Skeletal muscle satellite cell (primary cell): Measurements from ENCODE around the gene CEBPA. TPM values are rescaled to one million over a fixed set of nuclear protein-coding genes. Genes with fewer than 3 reads are reported as not detected.

Experiments
- H3K27me3 ChIP-seq: 2 replicates; pipeline ENCODE4 v1.7.0; 2013; ENCODE audit warnings: low read length; ENCODE audit not compliant: control insufficient read depth, insufficient read depth
- H3K36me3 ChIP-seq: 2 replicates; pipeline ENCODE4 v1.7.0; 2013; ENCODE audit warnings: mild to moderate bottlenecking, control low read depth, low read length; ENCODE audit not compliant: insufficient read depth
- H3K4me1 ChIP-seq: 2 replicates; pipeline ENCODE4 v1.7.0; 2013; ENCODE audit warnings: low read length; ENCODE audit not compliant: control insufficient read depth, insufficient read depth
- H3K4me2 ChIP-seq: 2 replicates; pipeline ENCODE4 v1.7.0; 2013; ENCODE audit warnings: mild to moderate bottlenecking, low read length
- H3K4me3 ChIP-seq: 2 replicates; pipeline ENCODE4 v1.7.0; 2013; ENCODE audit warnings: low read length
- H3K9ac ChIP-seq: 2 replicates; pipeline ENCODE4 v1.7.0; 2013; ENCODE audit warnings: mild to moderate bottlenecking, low read depth, low read length, moderate library complexity
- H3K9me3 ChIP-seq: replicated peaks from 2 replicates; pipeline ENCODE4 v1.7.0; 2013; ENCODE audit warnings: mild to moderate bottlenecking, control low read depth, low read length
- total RNA-seq: library from RNA; depleted of rRNA; stranded (reverse); fragments of >200 nt; gene quantifications from 2 replicates; pipeline ENCODE4 v1.2.3, GENCODE V29; 2012; rRNA removed

The CEBPA gene
- total RNA-seq = 0.44 and 0.51 TPM in 2 replicates

DNA sequence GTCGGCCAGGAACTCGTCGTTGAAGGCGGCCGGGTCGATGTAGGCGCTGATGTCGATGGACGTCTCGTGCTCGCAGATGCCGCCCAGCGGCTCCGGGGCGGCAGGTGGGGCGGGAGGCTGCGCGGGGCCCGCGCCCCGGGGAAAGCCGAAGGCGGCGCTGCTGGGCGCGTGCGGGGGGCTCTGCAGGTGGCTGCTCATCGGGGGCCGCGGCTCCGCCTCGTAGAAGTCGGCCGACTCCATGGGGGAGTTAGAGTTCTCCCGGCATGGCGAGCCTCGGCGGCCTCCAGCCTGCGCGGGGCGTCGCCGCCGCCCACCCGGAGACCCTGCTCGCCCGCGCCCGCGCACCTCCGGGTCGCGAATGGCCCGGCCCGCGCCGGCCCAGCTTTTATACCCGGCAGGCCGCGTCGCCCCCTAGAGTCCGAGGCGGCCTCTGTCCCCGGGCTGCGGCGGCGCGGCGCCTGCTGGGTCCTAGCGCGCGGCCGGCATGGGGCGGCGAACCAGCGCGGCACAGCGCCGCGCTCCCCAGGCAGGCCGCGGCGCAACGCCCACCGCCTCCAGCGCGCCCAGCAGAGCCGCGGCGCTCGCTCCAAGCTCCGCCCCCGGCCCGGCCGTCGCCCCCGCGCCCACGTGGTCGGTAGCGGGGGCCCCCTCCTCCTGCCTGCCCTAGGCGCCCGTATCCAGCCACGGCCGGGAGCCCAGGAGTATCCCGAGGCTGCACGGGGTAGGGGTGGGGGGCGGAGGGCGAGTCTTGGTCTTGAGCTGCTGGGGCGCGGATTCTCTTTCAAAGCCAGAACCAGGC lies at the start of gene CEBPA:
Gene CEBPA (minus strand): TSS at position 360 of the 799 bp plus-strand sequence. CDS start 120 bp downstream, at position 240.
- H3K27me3 ChIP-seq = peaks cover 85% of the 10 kb centered on the region
- no peaks in the 10 kb centered on the region for H3K36me3 ChIP-seq
- H3K9me3 ChIP-seq = no peaks in the 10 kb centered on the region
- H3K4me3 ChIP-seq = peak within 1 kb of the TSS; percentile 80
- H3K4me2 ChIP-seq = peak within 1 kb of the TSS; percentile 94
- peaks cover 6% of the 10 kb centered on the region for H3K4me1 ChIP-seq
- peak within 1 kb of the TSS; percentile 80 for H3K9ac ChIP-seq

DNA sequence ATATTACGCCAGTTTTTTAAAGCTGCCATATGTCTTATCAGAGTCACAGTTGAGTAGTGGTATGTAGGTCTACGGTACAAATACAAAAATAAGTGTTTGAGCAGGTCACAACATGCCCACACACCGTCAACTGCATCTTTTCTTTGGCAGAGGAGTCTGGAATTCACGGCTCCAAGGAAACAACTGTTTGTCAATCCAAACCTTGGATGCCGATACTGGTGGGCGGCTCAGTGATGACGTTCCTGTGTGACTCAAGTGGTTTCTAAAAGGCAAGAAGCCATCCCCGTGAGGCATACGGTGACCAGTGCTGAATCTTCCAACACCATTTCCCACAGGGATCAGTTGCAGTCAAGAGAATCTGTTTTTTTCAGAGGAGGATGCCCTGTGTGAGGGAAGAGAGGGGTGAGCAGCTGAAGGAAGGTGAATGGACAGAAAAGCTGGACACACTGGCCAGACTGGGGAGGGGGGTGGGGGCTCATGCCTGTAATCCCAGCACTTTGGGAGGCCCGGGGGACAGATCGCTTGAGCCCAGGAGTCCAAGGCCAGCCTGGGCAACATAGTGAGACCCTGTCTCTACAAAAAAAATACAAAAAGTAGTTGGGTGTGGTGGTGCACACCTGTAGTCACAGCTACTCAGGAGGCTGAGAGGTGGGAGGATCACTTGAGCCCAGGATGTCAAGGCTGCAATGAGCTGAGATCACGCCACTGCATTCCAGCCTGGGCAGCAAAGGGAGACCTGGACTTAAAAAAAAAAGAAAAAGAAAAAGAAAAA lies 48.4 kb upstream of the CEBPA start:
- peak overlapping the region; percentile 4 for H3K4me2 ChIP-seq
- peaks cover 4% of the 10 kb centered on the region for H3K4me1 ChIP-seq
- H3K36me3 ChIP-seq = no peaks in the 10 kb centered on the region
- no peak overlapping the region for H3K9ac ChIP-seq
- peaks cover 54% of the 10 kb centered on the region for H3K27me3 ChIP-seq
- no peaks in the 10 kb centered on the region for H3K9me3 ChIP-seq
- no peak overlapping the region for H3K4me3 ChIP-seq

DNA sequence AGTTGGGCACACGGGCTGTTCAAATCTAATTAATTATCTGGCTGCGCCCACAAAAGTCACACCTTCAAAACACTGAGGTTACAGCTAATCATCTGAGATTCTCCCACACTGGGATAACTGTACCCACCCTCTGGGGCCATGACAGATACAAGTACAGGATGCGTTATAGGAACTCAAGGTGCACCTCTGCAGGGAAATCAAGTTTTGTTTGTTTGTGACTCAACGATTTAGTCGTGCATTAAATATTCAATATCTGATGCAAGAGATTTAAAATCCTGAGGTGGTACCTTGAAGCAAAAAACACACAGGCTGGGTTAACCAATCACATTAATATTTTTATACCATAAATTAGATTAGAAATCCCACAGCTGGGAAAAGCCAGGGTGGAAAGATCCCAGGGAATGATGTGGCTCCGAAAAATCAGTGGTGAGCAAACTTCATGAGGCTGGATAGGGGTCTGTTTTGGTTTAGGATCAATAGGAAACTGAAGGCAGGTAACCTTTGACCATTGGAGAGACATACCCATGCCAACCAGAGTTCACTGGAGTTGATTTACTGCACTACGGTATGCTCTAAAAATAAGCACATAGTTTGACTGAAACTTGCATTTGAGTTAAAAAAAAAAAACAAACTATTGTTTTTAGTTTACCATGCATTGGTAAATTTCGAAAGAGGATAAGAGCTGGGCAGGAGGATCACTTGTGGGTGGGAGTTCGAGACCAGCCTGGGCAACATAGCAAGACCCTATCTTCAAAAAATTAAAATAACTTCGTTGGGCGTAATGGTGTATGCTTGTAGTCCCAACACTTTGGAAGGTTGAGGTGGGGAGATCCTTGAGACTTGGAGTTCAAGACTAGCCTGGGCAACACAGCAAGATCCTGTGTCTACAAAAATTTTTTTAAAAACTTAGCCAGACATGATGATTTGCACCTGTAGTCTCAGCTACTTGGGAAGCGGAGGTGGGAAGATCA lies 47.3 kb upstream of the CEBPA start:
- Histone ChIP-seq H3K4me1 (peaks cover 4% of the 10 kb centered on the region), H3K9ac (no peak overlapping the region), H3K36me3 (no peaks in the 10 kb centered on the region), H3K4me3 (no peak overlapping the region), H3K27me3 (peaks cover 64% of the 10 kb centered on the region), H3K4me2 (no peak overlapping the region), H3K9me3 (no peaks in the 10 kb centered on the region)

DNA sequence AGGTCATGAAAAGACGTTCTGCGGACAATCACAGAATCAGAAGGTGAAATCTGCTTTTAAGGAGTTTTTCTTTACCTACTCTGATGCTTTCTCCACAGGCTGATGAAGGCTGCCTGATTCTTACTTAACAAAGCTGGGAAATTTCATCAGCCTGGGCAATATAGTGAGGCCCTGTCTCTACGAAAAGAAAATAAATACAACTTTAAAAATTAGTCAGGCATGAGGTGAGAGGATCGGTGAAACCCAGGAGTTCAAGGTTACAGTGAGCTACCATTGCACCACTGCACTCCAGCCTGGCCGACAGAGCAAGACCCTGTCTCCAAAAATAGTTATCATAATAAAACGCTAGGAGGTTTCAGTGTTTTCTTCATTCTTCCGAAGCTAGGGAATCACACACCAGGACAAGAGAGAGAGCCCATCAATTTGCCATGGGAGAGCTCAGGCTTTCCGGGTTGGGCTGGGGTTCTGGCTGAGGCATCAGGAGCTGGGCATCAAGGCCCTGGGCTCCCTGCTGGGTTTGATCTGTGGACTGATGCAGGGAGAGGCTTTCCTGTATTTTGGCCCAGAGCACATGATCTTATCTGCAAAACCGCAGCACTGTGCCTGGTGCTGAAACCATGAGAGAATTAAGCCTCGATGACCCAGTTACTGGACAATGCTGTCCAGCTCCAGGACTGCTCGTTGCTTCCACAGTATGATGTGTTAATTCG lies 46.1 kb upstream of the CEBPA start:
- H3K4me1 ChIP-seq = peaks cover 4% of the 10 kb centered on the region
- H3K4me2 ChIP-seq = no peak overlapping the region
- H3K4me3 ChIP-seq = no peak overlapping the region
- no peaks in the 10 kb centered on the region for H3K36me3 ChIP-seq
- no peaks in the 10 kb centered on the region for H3K9me3 ChIP-seq
- peaks cover 76% of the 10 kb centered on the region for H3K27me3 ChIP-seq
- no peak overlapping the region for H3K9ac ChIP-seq

DNA sequence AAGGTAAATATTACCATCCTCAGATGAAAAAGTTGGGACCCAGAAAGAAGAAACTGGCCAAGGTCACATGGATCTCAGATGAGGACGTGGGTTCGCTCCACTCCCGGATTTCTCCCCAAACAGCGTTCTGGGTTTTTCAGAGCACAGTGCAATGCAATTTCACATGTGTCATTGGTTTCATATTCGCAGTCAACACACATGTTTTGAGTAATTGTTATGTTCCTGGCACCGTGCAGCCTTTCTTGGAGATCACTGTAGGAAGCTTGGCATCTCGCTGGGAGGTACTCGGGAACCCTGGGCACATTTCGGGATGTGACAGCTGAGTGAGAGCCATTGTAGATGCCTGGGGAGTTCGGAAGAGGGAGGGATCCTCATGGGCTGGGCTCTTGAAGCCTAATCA lies 45.0 kb upstream of the CEBPA start:
- no peak overlapping the region for H3K9ac ChIP-seq
- no peak overlapping the region for H3K4me3 ChIP-seq
- peaks cover 4% of the 10 kb centered on the region for H3K4me1 ChIP-seq
- peaks cover 87% of the 10 kb centered on the region for H3K27me3 ChIP-seq
- no peaks in the 10 kb centered on the region for H3K36me3 ChIP-seq
- H3K4me2 ChIP-seq = no peak overlapping the region
- H3K9me3 ChIP-seq = no peaks in the 10 kb centered on the region

DNA sequence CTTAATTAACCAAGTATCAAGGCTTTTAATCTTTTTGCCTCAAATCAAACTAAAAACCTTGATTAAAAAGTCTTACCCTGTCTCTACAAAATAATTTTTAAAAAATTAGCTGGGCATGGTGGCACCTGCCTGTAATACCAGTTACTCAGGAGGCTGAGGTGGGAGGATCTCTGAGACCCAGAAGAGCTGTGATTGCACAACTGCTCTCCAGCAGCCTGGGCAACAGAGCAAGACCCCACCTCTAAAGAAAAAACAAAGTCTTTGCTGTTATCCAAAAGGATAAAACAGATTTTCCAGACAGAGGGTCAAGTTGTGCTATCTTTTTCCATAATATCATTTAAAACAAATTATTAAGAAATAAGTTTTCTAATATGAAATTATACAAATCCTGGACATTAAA lies 44.3 kb upstream of the CEBPA start:
- Histone ChIP-seq H3K4me1 (peaks cover 4% of the 10 kb centered on the region), H3K4me3 (no peak overlapping the region), H3K36me3 (no peaks in the 10 kb centered on the region), H3K4me2 (no peak overlapping the region), H3K9me3 (no peaks in the 10 kb centered on the region), H3K27me3 (peaks cover 89% of the 10 kb centered on the region), H3K9ac (no peak overlapping the region)

DNA sequence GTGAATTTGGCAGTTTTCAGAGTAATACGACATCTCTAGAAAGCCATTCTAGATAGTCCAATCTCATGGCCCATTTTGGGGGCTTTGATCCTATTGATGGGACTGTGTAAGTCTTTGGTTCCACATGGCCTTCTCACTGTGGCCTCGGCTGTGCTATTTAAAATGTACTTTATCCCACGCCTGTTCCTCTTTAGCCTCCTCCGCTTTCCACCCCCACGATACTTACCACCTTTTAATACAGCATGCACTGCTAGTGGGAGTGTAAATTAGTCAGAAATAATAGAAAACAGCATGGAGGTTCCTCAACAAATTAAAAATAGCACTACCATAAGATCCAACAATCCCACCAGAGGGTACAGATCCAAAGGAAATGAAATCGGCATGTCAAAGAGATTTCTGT lies 42.8 kb upstream of the CEBPA start:
- no peaks in the 10 kb centered on the region for H3K4me1 ChIP-seq
- H3K4me3 ChIP-seq = no peak overlapping the region
- H3K36me3 ChIP-seq = no peaks in the 10 kb centered on the region
- peaks cover 75% of the 10 kb centered on the region for H3K27me3 ChIP-seq
- H3K9ac ChIP-seq = no peak overlapping the region
- H3K4me2 ChIP-seq = no peak overlapping the region
- H3K9me3 ChIP-seq = no peaks in the 10 kb centered on the region

DNA sequence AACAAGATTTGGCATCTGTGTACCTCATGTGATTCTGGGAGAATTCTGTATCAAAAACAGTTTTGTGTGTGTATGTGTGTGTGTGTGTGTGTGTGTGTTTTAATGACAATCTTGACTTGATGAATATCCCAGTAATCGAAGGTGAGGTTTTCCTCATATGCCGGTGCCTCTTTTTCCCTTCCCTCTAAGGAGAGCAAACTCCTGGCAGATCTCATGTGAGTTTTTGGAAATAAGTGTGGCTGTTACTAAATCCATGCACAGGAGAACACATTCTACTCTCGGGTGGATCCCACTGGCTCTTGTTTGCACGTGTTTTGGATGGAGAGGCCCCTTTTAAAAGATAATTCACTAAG lies 42.2 kb upstream of the CEBPA start:
- H3K4me3 ChIP-seq = no peak overlapping the region
- H3K9me3 ChIP-seq = no peaks in the 10 kb centered on the region
- no peak overlapping the region for H3K4me2 ChIP-seq

DNA sequence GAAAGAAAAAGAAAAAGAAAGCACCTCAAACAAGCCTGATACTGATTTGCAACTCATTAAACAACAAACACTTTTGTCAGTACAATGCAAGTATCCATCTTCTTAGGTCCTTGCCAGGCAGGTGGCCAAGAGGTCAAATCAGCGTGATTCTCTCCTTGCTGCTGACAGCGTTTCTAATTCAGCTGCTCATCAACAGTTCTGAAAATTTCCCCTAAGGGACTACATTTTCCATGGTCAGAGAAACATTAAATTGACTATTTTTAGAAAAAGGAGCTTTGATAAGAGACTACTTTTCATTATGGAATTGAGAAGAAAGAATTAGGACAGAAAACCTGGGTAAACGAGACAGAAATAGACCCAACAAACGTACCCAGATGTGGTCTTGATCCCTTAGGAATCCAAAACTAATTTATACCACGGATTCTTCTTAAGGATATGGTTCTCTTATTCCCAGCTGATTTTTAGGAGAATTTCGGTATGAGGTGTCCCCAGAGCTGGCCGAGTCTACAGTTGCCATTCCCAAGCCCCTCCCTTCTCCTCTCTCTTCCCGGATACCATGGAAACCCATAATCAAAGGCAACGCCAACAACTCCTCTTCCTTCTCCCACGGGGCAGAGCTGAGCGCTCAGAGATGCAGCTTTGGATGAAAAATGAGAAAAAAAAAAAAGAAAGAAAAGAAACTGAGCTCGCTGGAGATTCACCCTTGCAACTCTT lies 41.7 kb upstream of the CEBPA start:
- peaks cover 63% of the 10 kb centered on the region for H3K27me3 ChIP-seq
- H3K36me3 ChIP-seq = no peaks in the 10 kb centered on the region
- no peak overlapping the region for H3K4me3 ChIP-seq

More for the DNA sequence above, 42.2 kb upstream of the CEBPA start:
- H3K9ac ChIP-seq = no peak overlapping the region
- H3K4me1 ChIP-seq = no peaks in the 10 kb centered on the region
- no peaks in the 10 kb centered on the region for H3K36me3 ChIP-seq
- peaks cover 68% of the 10 kb centered on the region for H3K27me3 ChIP-seq

DNA sequence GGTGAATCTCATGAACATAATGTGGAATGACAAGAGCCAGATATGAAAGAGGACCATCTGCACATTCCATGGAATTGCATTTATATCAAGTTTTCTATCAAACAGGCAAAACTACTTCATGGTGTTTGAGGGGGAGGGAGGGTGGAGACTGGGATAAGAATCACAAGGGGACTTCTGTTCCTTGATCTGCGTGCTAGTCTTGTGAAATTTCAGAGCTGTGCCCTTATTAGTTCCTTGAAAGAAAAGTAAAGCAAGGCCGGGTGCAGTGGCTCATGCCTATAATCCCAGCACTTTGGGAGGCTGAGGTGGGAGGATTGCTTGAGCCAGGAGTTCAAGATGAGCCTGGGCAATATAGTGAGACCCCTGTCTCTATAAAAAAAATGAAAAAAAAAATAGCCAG lies 41.0 kb upstream of the CEBPA start:
- Histone ChIP-seq H3K9me3 (no peaks in the 10 kb centered on the region), H3K27me3 (peaks cover 56% of the 10 kb centered on the region), H3K4me3 (no peak overlapping the region), H3K4me2 (no peak overlapping the region), H3K36me3 (no peaks in the 10 kb centered on the region), H3K4me1 (no peaks in the 10 kb centered on the region), H3K9ac (no peak overlapping the region)

More for the DNA sequence above, 41.7 kb upstream of the CEBPA start:
- Histone ChIP-seq H3K4me2 (no peak overlapping the region), H3K9me3 (no peaks in the 10 kb centered on the region), H3K4me1 (no peaks in the 10 kb centered on the region), H3K9ac (no peak overlapping the region)
